ENCODE data around the gene PARP14. TPM values are rescaled to one million over a fixed set of nuclear protein-coding genes. Genes with fewer than 3 reads are reported as not detected.
A peak's percentile ranks its signal among the peaks of the same experiment; 100 is the strongest.
"Not testable (repeated sequence)": the region's sequence is repeated elsewhere in the genome, so short reads cannot be mapped to it uniquely, and the experiment has no call there.

Gene PARP14
- polyA plus RNA-seq, 1 donor from 2014 or later: 22.6 TPM

DNA sequence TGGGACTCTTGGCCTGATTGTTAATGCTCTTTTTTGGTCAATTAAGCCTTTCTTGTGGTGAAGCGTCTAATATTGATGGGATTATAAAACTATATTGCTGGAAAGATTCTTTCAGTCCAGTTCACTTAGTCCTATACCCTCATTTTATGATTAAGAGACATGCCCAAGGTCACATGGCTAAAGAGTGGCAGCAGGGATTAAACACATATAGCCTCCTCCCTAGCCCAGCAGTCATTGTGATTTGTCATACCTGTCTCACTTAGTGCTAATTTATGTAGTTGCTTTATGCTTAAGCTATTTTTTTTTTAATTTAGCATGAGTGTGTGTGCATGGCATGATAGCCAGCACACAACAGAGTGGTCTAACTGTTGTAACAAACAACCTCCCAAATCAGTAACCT is 9.5 kb downstream of the PARP14 start:
- no peak overlapping the region for H3K27ac Mint-ChIP-seq
- peaks cover 43 to 49% (median 48%) of the 10 kb centered on the region in 3 donors for H3K4me1 Mint-ChIP-seq
- H3K4me3 Mint-ChIP-seq: peak overlapping the region in 2 of 4 donors; percentile 25 to 75
- H3K9me3 Mint-ChIP-seq: no peaks in the 10 kb centered on the region
- H3K36me3 Mint-ChIP-seq: peaks cover 32% of the 10 kb centered on the region
- H3K27me3 Mint-ChIP-seq: no peaks in the 10 kb centered on the region

DNA sequence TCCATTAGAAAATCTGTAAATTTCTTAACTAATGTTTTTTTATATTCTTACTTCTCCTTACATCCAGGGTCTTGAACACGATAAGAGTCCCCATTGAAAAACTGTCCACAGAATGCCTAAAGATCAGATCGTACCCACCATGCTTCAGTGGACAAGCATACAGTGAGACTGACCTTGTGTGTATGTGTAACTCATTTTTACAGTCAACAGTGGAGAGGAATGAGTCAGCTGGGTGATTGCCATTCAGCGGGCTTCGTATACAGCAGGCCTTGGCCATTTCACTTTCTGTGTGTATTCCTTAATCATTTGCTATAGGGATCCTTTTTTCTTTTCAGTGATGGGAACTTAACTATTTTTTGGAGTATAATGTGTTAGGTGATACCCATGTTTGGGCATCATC is 10.6 kb downstream of the PARP14 start:
- Mint-ChIP-seq H3K9me3 (no peaks in the 10 kb centered on the region), H3K27ac (peak overlapping the region; percentile 73 to 87 (median 75)), H3K4me3 (peak overlapping the region in 1 of 4 donors; percentile 56), H3K4me1 (peaks cover 45 to 56% (median 55%) of the 10 kb centered on the region in 3 donors), H3K27me3 (no peaks in the 10 kb centered on the region), H3K36me3 (peaks cover 35% of the 10 kb centered on the region)

DNA sequence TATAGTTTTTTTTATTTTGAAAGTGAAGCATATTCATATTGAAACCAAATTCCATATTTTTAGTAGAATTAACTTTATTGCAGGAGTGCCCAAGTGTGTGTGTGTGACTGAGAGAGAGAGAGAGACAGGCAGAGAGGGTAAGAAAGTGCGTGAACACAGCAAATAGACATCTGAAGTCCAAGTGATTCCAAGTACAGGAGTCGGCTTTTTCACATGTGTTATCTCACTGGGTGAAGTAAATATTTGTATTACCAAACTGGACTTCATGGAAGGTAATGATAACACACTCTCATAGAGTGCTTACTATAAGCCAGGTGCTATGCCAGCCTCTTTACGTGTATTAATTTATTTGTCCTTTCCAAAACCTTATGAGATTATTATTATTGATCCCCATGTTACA is 12.0 kb downstream of the PARP14 start:
- Mint-ChIP-seq H3K4me1 (peaks cover 51 to 57% (median 52%) of the 10 kb centered on the region in 3 donors), H3K36me3 (peaks cover 30% of the 10 kb centered on the region), H3K4me3 (peak overlapping the region in 1 of 4 donors; percentile 19), H3K27me3 (no peaks in the 10 kb centered on the region), H3K9me3 (peaks cover 0 to 2% (median 0%) of the 10 kb centered on the region in 3 donors), H3K27ac (peak overlapping the region; percentile 13 to 81 (median 19))

DNA sequence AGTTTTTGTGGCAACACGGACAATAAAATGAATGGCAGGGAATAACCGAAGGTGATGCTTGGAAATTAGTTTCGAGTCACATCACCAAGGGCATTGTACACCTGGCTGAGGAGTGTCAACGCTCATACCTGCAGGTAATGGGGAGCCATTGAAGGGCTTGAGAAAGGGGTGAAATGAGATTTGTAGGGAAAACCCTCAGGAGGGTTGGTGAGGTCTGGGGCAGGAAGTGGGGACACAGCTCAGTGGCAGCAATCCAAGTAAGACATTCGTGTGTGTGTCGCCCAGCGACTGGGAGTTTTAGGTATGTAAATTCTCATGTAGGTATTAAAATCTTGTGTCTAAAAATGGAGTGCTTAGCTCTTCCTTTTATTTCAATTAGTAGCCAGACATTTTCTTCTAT is 14.3 kb downstream of the PARP14 start:
- Mint-ChIP-seq H3K27me3 (no peaks in the 10 kb centered on the region), H3K4me3 (peak overlapping the region; percentile 52 to 81 (median 73)), H3K27ac (peak overlapping the region; percentile 81 to 98 (median 96)), H3K9me3 (peaks cover 0 to 2% (median 0%) of the 10 kb centered on the region in 3 donors), H3K36me3 (peaks cover 33% of the 10 kb centered on the region), H3K4me1 (peaks cover 56 to 63% (median 58%) of the 10 kb centered on the region in 3 donors)

DNA sequence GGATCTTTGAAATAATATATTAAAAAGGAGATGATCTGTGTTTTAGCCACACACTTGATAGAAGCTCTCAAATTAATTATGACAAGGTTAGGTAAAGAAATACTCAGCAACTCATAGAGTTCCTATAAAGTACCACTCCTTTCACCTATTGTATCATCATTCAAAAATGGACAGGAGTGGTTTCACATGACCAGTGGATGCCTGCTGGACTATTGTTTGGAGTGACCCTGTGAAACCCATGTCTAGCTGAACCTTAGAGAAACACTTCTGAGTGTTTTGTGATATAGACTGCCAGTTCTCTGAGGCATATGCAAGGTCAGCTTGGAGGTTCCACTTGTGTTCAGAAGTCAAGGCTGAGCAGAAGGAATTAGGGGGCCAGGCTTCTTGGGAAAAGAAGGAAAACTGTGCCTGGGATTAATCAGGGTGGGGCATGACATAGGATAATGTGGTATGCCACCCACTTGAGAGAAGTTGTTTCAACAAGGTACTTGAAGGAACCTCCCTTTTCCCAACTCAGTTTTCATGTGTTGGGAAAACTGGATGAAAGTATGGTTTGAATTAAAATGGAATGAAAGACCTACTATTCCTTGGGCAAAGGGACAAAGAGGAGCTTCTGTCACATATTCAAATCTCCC is 15.4 kb downstream of the PARP14 start:
- Mint-ChIP-seq H3K27me3 (no peaks in the 10 kb centered on the region), H3K4me1 (peaks cover 60 to 70% (median 66%) of the 10 kb centered on the region in 3 donors), H3K27ac (peak overlapping the region; percentile 56 to 98 (median 96)), H3K4me3 (peak overlapping the region in 1 of 4 donors; percentile 76), H3K9me3 (peaks cover 0 to 2% (median 0%) of the 10 kb centered on the region in 3 donors), H3K36me3 (peaks cover 33% of the 10 kb centered on the region)

DNA sequence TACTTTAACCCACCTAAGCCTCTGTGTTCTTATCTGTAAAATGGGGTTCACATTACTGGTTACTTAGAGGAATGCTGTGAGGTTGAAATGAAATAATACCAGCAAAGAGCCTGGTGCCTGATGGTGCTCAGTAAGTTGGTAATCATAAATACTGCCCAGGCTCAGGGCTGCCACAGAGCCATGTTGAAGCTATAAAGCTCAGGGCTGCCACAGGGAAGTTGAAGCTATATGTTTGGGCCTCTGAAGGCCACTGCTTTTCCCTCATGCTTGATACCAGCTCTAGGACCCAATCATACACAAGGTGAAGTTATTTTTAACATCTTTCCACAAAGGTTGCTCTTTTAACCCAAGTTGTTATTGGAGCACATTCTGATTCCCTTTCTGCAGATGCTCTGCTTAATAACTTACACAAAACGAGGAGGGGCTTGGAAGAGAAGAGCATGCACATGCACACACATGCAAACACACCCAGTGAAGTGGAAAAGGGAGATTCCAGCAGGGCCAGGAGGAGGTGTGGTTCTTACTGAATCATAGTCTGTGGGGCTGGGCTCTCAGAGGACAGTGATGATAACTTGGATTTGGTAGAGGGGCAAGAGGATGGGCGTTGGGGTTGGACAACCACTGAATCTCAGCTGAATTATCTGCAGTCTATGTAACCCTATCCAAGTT is 17.4 kb downstream of the PARP14 start:
- Mint-ChIP-seq H3K4me3 (peak overlapping the region; percentile 8 to 78 (median 45)), H3K27ac (peak overlapping the region; percentile 56 to 96 (median 96)), H3K9me3 (peaks cover 0 to 2% (median 0%) of the 10 kb centered on the region in 3 donors), H3K36me3 (peaks cover 32% of the 10 kb centered on the region), H3K27me3 (no peaks in the 10 kb centered on the region), H3K4me1 (peaks cover 52 to 71% (median 59%) of the 10 kb centered on the region in 3 donors)

DNA sequence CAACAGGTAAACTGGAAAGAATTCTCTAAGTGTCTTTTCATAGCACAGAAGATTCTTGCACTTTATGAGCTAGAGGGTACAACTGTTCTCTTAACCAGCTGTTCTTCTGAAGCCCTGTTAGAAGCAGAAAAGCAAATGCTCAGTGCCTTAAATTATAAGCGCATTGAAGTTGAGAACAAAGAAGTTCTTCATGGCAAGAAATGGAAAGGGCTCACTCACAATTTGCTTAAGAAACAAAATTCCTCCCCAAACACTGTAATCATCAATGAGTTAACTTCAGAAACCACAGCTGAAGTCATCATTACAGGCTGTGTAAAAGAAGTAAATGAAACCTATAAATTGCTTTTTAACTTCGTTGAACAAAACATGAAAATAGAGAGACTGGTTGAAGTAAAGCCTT is 19.6 kb downstream of the PARP14 start:
- peak overlapping the region; percentile 62 to 96 (median 96) for H3K27ac Mint-ChIP-seq
- H3K4me3 Mint-ChIP-seq: peak overlapping the region in 1 of 4 donors; percentile 28
- H3K36me3 Mint-ChIP-seq: peaks cover 22% of the 10 kb centered on the region
- peaks cover 49 to 60% (median 51%) of the 10 kb centered on the region in 3 donors for H3K4me1 Mint-ChIP-seq
- no peaks in the 10 kb centered on the region for H3K27me3 Mint-ChIP-seq
- peaks cover 0 to 2% (median 0%) of the 10 kb centered on the region in 3 donors for H3K9me3 Mint-ChIP-seq

DNA sequence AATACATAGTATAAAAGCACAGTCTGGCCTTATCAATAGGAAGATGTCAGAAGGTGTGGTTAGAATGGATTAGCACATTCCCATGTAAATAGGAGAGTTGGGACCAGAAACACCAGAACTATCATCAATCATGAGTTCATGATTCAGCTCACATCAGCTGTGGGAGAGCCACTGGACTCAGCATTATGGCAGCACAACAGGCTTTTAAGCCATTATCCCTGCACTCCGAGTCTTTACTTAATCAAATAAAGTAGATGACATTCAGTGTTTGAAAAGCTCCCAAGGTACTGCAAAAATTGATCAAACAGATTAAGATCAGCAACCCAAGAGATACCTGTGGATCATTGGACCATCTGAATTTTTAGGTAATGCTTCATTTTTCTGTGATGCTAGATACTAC is 24.7 kb downstream of the PARP14 start:
- H3K27me3 Mint-ChIP-seq: no peaks in the 10 kb centered on the region
- peaks cover 39% of the 10 kb centered on the region for H3K36me3 Mint-ChIP-seq
- peaks cover 30 to 43% (median 36%) of the 10 kb centered on the region in 3 donors for H3K4me1 Mint-ChIP-seq
- no peak overlapping the region for H3K4me3 Mint-ChIP-seq
- H3K9me3 Mint-ChIP-seq: no peaks in the 10 kb centered on the region
- H3K27ac Mint-ChIP-seq: peak overlapping the region in 1 of 3 donors; percentile 5

DNA sequence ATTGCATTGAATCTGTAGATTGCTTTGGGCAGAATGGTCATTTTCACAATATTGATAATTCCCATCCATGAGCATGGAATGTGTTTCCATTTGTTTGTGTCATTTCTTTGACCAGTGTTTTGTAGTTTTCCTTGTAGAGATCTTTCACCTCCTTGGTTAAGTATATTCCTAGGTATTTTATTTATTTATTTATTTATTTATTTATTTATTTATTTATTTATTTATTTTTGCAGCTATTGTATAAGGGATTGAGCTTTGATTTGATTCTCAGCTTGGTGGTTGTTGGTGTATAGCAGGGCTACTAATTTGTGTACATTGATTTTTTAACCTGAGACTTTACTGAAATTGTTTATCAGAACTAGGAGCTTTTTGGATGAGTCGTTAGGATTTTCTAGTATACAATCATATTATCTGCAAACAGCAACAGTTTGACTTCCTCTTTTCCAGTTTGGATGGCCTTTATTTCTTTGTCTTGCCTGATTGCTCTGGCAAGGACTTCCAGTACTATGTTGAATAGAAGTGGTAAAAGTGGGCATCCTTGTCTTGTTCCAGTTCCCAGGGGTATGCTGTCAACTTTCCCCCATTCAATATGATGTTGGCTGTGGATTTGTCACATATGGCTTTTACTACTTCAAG is 30.1 kb downstream of the PARP14 start:
- Mint-ChIP-seq H3K4me1 (peaks cover 20 to 36% (median 34%) of the 10 kb centered on the region in 3 donors), H3K27ac (peak overlapping the region; percentile 45 to 53 (median 51)), H3K36me3 (peaks cover 36% of the 10 kb centered on the region), H3K4me3 (peak overlapping the region in 1 of 4 donors; percentile 63)
- not testable (repeated sequence) for H3K9me3 Mint-ChIP-seq, H3K27me3 Mint-ChIP-seq

DNA sequence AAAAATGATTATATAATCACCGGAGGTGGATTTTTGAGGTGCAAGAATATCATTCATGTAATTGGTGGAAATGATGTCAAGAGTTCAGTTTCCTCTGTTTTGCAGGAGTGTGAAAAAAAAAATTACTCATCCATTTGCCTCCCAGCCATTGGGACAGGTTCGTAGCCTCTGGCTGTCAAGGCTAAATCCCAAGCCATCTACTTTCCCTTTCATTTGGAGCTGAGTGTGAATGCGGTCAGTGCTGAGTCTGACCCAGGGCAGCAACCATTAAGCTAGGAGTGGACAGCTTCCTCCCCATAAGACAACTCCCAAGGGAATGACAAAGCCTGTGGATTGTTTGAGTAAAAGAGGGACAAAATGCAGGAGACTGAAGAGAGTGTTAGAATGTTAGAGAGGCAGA is 33.6 kb downstream of the PARP14 start:
- Mint-ChIP-seq H3K4me3 (no peak overlapping the region), H3K36me3 (peaks cover 22% of the 10 kb centered on the region), H3K27me3 (no peaks in the 10 kb centered on the region), H3K4me1 (peaks cover 8 to 31% (median 24%) of the 10 kb centered on the region in 3 donors), H3K9me3 (no peaks in the 10 kb centered on the region), H3K27ac (peak overlapping the region in 1 of 3 donors; percentile 51)

DNA sequence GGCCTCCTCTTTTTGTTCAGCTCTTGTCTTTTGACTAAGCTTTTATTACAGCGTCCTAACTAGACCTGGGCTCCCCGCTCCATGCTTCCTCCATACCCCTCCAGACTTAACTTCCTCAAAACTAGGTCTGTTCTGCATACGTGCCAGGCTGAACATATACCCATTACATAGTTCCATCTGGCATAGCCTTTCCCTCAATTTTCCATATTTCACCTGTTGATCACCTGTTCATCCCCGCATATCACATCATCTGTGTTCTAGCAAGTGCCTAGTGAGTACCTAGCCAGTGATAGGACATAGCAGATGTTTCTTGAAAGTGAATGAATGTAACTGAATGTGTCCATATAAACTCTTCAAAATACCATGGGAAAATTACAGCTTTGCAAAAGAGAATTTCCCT is 36.0 kb downstream of the PARP14 start:
- Mint-ChIP-seq H3K27ac (peak overlapping the region in 2 of 3 donors; percentile 2 to 12), H3K4me1 (peaks cover 8 to 14% (median 9%) of the 10 kb centered on the region in 3 donors), H3K9me3 (no peaks in the 10 kb centered on the region), H3K36me3 (peaks cover 8% of the 10 kb centered on the region), H3K27me3 (no peaks in the 10 kb centered on the region), H3K4me3 (no peak overlapping the region)

DNA sequence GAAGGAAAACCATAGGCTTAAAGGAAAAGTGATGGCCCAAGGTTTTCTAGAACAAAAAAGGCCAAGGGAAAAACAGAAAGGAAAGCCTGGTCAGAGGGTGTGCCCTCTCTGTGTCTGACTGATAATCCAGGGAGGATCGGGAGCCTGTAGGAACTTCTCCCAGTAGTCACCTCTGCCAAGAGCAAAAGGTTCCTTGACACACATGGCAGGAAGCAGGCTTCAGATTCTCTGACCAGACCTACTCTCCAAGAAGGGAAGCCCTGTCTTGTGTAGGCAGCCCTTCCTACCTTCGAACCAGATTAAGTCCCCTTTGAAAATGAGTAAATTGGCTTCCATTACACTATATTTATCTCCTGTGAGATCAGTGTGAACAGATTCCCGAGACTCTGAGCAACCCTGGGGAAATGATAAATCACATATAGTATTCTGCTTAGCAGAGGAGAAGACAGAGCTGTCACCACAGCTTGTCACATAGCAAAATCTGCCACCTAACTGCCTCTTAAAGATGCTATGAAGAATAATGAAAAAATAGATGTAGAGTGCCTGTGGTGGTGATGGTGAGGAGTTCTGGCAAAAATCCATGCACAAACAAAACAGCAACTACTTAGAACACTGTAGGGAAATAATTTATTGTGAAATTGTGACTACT is 38.8 kb downstream of the PARP14 start:
- no peaks in the 10 kb centered on the region for H3K9me3 Mint-ChIP-seq
- no peaks in the 10 kb centered on the region for H3K27me3 Mint-ChIP-seq
- peak overlapping the region; percentile 30 to 52 (median 41) for H3K27ac Mint-ChIP-seq
- H3K4me3 Mint-ChIP-seq: no peak overlapping the region
- H3K36me3 Mint-ChIP-seq: peaks cover 10% of the 10 kb centered on the region
- peaks cover 6 to 12% (median 7%) of the 10 kb centered on the region in 3 donors for H3K4me1 Mint-ChIP-seq

DNA sequence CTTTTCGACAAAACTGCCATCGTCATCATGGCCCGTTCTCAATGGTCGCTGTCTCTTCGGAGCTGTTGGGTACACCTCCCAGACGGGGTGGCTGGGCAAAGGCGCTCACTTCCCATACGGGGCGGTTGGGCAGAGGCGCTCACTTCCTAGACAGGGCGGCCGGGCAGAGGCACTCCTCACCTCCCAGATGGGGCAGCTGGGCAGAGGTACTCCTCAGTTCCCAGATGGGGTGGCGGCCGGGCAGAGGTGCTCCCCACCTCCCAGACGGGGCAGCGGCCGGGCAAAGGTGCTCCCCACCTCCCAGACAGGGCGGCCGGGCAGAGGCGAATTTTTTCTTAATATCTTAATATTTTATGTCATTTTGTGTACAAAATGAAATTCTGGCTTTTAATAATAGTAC is 44.5 kb downstream of the PARP14 start:
- H3K27ac Mint-ChIP-seq: no peak overlapping the region
- peaks cover 6 to 7% (median 7%) of the 10 kb centered on the region in 3 donors for H3K4me1 Mint-ChIP-seq
- H3K27me3 Mint-ChIP-seq: no peaks in the 10 kb centered on the region
- no peaks in the 10 kb centered on the region for H3K9me3 Mint-ChIP-seq
- no peak overlapping the region for H3K4me3 Mint-ChIP-seq
- H3K36me3 Mint-ChIP-seq: peaks cover 12% of the 10 kb centered on the region

DNA sequence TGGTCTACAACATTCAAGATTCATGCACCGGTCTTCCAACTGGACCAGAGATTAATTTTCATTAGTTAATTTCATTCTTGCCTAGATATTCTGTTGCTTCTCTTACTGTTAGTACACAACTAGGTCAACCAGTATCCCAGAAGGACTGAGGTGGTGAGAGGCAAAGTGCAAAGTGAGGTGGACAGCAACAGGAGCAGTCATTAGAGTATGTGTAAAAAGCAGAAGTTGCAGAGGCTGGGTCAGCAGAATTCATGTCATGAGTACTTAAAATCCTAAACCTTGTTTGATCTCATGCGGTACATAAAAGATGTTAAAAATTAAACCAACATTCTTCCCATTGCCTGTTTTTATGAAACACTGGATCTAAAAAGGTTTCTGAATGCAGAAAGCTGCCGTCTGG is 46.7 kb downstream of the PARP14 start:
- peaks cover 13% of the 10 kb centered on the region for H3K36me3 Mint-ChIP-seq
- H3K4me3 Mint-ChIP-seq: no peak overlapping the region
- peak overlapping the region in 2 of 3 donors; percentile 9 to 35 for H3K27ac Mint-ChIP-seq
- no peaks in the 10 kb centered on the region for H3K27me3 Mint-ChIP-seq
- H3K4me1 Mint-ChIP-seq: peaks cover 0 to 3% (median under 1%) of the 10 kb centered on the region in 3 donors
- no peaks in the 10 kb centered on the region for H3K9me3 Mint-ChIP-seq
